Colonic mucosa (tissue), 4 donors: ENCODE measurements around the gene OR6C3. TPM values are rescaled to one million over a fixed set of nuclear protein-coding genes. Genes with fewer than 3 reads are reported as not detected.
"Not testable (repeated sequence)": the region's sequence is repeated elsewhere in the genome, so short reads cannot be mapped to it uniquely, and the experiment has no call there.

Source experiments
- DNase-seq: peaks from one replicate; pipeline ENCODE4 v3.0.0-alpha.2; 2020
- H3K27ac ChIP-seq: fragments of 200-600 bp; one replicate; pipeline ENCODE4 v1.8.0; 2021
- H3K27me3 ChIP-seq: fragments of 200-600 bp; one replicate; pipeline ENCODE4 v1.8.0; 2021
- H3K36me3 ChIP-seq: fragments of 200-600 bp; one replicate; pipeline ENCODE4 v1.8.0; 2021
- H3K4me1 ChIP-seq: fragments of 200-600 bp; one replicate; pipeline ENCODE4 v1.8.0; 2021; ENCODE audit warnings: mild to moderate bottlenecking
- H3K4me3 ChIP-seq: fragments of 200-600 bp; one replicate; pipeline ENCODE4 v1.8.0; 2021
- H3K9ac ChIP-seq, 2 donors: one replicate each; pipeline ENCODE4 v1.7.0; 2013; ENCODE audit warnings: control low read depth in 2 of 2, low read depth in 2 of 2, low read length in 2 of 2
- H3K9me3 ChIP-seq: fragments of 200-600 bp; one replicate; pipeline ENCODE4 v1.8.0; 2021
- intact Hi-C: fragments of 100-400 bp; cut with DNase I; formaldehyde crosslinking; loops from one replicate; pipeline ENCODE4 v1.14.1; 2022
- total RNA-seq, 2 donors: library from RNA; stranded (reverse); fragmentation: NEBNext Ultra II Directional in 1 of 2; extraction: Animal tissue kit (Norgen Biotek cat#: 25700) in 1 of 2; gene quantifications; one replicate each; pipeline ENCODE4 v1.2.1, GENCODE V29; 2021
- TF ChIP-seq, protein P1 (sequence below): fragments of 200-600 bp; IDR thresholded peaks from one replicate; pipeline ENCODE4 v1.8.0; 2022; ENCODE audit warnings: antibody characterized with exemption, mild to moderate bottlenecking
- donor health status: healthy.
- donor health status: DM: no; HTN: no; CAD: no.
- donor health status: DM: no; HTN: no; CAD: no.

Gene OR6C3
- total RNA-seq, 2 donors from 2014 or later = not detected

DNA sequence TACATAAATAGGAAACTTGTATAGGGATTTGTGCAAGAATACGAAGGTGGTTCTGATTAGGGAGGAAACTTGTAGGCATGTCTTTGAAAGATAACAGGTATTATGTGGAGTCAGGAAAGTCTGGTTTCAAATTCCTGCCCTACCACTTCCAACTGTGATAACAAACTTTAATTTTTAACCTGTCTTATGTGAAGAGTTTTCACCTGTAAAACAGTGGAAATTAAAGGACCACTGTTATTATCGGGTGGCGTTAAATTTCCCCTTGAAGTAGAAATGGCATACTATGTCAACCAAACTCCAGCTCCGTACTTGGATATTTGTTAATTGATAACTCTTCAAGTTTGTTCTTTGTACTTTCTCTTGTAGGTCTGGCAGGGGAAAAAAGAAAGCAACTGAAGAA is 10.3 kb upstream of the OR6C3 start:
- Histone ChIP-seq H3K4me1 (no peaks in the 10 kb centered on the region), H3K36me3 (no peaks in the 10 kb centered on the region), H3K27me3 (no peaks in the 10 kb centered on the region), H3K9me3 (no peaks in the 10 kb centered on the region), H3K4me3 (no peak overlapping the region), H3K27ac (no peak overlapping the region), H3K9ac (no peak overlapping the region)
- intact Hi-C loops = no loop called here
- TF ChIP-seq, protein P1, sequence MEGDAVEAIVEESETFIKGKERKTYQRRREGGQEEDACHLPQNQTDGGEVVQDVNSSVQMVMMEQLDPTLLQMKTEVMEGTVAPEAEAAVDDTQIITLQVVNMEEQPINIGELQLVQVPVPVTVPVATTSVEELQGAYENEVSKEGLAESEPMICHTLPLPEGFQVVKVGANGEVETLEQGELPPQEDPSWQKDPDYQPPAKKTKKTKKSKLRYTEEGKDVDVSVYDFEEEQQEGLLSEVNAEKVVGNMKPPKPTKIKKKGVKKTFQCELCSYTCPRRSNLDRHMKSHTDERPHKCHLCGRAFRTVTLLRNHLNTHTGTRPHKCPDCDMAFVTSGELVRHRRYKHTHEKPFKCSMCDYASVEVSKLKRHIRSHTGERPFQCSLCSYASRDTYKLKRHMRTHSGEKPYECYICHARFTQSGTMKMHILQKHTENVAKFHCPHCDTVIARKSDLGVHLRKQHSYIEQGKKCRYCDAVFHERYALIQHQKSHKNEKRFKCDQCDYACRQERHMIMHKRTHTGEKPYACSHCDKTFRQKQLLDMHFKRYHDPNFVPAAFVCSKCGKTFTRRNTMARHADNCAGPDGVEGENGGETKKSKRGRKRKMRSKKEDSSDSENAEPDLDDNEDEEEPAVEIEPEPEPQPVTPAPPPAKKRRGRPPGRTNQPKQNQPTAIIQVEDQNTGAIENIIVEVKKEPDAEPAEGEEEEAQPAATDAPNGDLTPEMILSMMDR = no peak
- no peak for DNase-seq

DNA sequence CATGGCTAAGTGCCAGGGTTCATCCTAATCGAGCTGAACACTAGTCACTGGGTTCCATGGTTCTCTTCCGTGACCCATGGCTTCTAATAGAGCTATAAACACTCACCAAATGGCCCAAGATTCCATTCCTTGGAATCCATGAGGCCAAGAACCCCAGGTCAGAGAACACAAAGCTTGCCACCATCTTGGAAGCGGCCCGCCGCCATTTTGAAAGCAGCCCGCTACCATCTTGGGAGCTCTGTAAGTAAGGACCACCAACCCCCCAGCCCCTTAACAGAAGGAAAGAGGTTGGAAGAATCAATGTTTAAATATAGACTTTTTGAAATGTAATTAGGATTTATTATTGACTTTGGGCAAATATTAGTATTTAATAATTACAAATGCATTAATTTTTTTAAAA is 4.7 kb upstream of the OR6C3 start:
- H3K27ac ChIP-seq, intact Hi-C loops, H3K36me3 ChIP-seq: not testable (repeated sequence)

DNA sequence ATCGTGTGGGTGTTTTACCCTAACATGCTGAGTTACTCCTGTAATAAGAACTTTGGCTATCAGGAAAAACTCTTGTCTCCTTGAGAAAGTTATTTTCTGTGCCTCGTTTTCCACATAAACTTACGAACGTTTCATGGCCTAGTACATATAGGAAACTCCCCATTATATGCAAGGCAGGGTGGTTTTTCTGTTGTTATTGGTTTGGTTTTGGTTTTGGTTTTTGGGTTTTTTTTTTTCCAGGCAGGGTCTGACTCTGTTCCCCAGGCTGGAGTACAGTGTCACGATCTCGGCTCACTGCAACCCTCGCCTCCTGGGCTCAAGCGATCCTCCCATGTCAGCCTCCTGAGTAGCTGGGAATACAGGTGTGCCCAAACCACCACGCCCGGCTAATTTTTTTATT is 5.5 kb downstream of the OR6C3 start:
- TF ChIP-seq, protein P1 = no peak
- DNase-seq = no peak
- H3K27ac ChIP-seq = no peak overlapping the region
- H3K27me3 ChIP-seq = no peaks in the 10 kb centered on the region
- no peaks in the 10 kb centered on the region for H3K4me1 ChIP-seq
- H3K4me3 ChIP-seq = no peak overlapping the region
- H3K9ac ChIP-seq = no peak overlapping the region
- no peaks in the 10 kb centered on the region for H3K36me3 ChIP-seq
- no peaks in the 10 kb centered on the region for H3K9me3 ChIP-seq
- intact Hi-C loops = no loop called here

More for the DNA sequence above, 4.7 kb upstream of the OR6C3 start:
- H3K4me3 ChIP-seq, H3K9ac ChIP-seq, H3K9me3 ChIP-seq, H3K4me1 ChIP-seq, DNase-seq, H3K27me3 ChIP-seq: not testable (repeated sequence)

DNA sequence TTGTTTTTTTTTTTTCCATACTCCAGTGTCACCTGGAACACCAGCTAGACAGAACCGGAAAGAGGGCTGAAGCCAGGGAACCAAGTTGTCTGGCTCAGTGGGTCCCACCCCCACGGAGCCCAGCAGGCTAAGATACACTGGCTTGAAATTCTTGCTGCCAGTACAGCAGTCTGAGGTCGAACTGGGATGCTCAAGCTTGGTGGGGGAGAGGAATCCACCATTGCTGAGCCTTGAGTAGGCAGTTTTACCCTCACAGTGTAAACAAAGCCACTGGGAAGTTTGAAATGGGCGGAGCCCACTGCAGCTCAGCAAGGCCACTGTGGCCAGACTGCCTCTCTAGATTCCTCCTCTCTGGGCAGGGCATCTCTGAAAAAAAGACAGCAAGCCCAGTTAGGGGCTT is 24.8 kb downstream of the OR6C3 start:
- intact Hi-C loops, H3K9ac ChIP-seq, H3K4me1 ChIP-seq, H3K27ac ChIP-seq, H3K27me3 ChIP-seq, H3K9me3 ChIP-seq, H3K4me3 ChIP-seq, H3K36me3 ChIP-seq, DNase-seq: not testable (repeated sequence)

DNA sequence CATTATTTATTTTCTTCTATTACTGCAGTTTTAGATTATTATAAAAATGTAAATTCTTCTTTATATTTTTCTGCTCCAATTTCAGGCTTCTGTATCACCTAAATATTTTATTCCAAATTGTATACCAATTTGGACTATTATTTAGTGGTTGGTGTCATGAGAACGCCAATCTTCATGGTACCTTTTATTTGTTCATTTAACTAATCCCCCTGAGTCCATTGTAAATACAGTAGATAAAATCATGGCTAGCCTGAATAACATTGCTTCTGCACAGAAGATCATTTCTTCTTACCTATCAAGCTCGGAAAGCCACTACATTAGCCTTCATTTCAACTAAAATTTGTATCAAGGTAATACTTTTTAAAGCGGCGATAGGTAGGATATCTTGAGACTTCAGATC is 32.1 kb downstream of the OR6C3 start, which contains the start of gene OR6C75:
OR6C75 (plus strand) TSS at position 301 of the 400 bp plus-strand sequence. CDS start 2,136 bp downstream, outside the sequence.
- no peak for DNase-seq
- Histone ChIP-seq H3K36me3 (no peaks in the 10 kb centered on the region), H3K4me3 (no peak within 1 kb of the TSS), H3K27me3 (no peaks in the 10 kb centered on the region), H3K9me3 (no peaks in the 10 kb centered on the region), H3K9ac (no peak within 1 kb of the TSS), H3K27ac (no peak within 1 kb of the TSS), H3K4me1 (no peaks in the 10 kb centered on the region)
- TF ChIP-seq, protein P1 = no peak
- intact Hi-C loops = no loop called here

DNA sequence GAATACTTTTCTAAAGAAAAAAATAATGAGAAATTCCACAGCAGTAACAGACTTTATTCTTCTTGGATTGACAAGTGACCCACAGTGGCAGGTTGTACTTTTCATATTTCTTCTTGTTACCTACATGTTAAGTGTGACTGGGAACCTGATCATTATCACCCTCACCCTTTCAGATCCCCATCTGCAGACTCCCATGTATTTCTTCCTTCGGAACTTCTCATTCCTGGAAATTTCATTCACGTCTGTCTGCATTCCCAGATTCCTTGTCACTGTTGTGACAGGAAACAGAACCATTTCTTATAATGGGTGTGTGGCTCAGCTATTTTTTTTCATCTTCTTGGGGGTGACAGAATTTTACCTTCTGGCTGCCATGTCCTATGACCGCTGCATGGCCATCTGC is 34.5 kb downstream of the OR6C3 start:
- Histone ChIP-seq H3K27ac (no peak overlapping the region), H3K36me3 (no peaks in the 10 kb centered on the region), H3K4me1 (no peaks in the 10 kb centered on the region), H3K9me3 (no peaks in the 10 kb centered on the region), H3K4me3 (no peak overlapping the region), H3K9ac (no peak overlapping the region), H3K27me3 (no peaks in the 10 kb centered on the region)
- TF ChIP-seq, protein P1 = no peak
- DNase-seq = no peak
- intact Hi-C loops = no loop called here

DNA sequence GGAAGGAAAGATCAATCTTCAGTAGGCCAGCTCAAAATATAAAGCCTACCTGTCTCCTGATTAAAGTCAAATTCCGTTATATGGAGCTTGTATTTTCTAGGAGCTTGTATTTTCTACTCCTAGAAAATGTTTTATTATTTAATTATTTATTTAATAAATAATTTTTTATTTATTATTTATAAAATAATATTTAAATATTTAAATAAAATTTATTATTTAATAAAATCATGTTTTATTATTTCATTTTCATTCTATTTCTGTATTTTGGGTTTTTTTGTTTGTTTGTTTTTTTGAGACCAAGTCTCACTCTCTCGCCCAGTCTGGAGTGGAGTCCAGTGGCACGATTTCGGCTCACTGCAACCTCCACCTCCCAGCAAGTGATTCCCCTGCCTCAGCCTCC is 42.0 kb downstream of the OR6C3 start:
- H3K9ac ChIP-seq = no peak overlapping the region
- H3K36me3 ChIP-seq = no peaks in the 10 kb centered on the region
- TF ChIP-seq, protein P1 = no peak
- H3K27me3 ChIP-seq = no peaks in the 10 kb centered on the region
- intact Hi-C loops = no loop called here
- no peak for DNase-seq
- H3K27ac ChIP-seq = no peak overlapping the region
- H3K9me3 ChIP-seq = no peaks in the 10 kb centered on the region
- no peak overlapping the region for H3K4me3 ChIP-seq
- no peaks in the 10 kb centered on the region for H3K4me1 ChIP-seq
